VCaP (cell line): ENCODE data around the gene YTHDC1.

ENCODE experiments used
- H3K27ac ChIP-seq: fragments of 450-650 bp; 2 replicates; pipeline ENCODE4 v1.5.1; 2017
- CTCF ChIP-seq: fragments of 450-650 bp; conservative IDR thresholded peaks from 2 replicates; pipeline ENCODE4 v1.5.1; 2017; ENCODE audit warnings: mild to moderate bottlenecking, moderate library complexity

The YTHDC1 gene

GRCh38 chr4:68277627-68278026 is 72.3 kb downstream of the YTHDC1 start:
- no peak for TF ChIP-seq CTCF
- no peak overlapping the region for H3K27ac ChIP-seq

DNA sequence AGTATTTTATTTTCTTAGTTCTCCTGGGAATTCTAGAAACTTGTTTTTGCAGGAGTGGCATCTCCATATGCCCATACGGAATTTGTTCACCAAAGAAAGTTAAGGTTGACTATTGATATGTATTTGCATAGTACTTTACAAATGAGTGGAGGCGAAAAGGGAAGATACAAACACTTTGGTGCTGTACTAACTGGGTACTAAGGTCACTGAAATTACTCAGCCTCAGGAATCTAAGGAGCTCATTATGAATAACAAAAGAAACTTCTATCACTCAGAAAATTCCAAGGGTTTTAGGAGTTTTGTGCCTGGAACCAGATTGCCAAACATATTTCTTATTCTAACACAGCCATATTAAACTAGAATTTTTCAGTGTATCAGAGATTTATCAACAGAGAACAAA is 77.0 kb downstream of the YTHDC1 start:
- H3K27ac ChIP-seq, result no peak overlapping the region

GRCh38 chr4:68272380-68272779 is 77.5 kb downstream of the YTHDC1 start:
- no peak for TF ChIP-seq CTCF
- no peak overlapping the region for H3K27ac ChIP-seq

More for the DNA sequence above, 77.0 kb downstream of the YTHDC1 start:
- TF ChIP-seq CTCF, result no peak

- no peak overlapping the region for H3K27ac ChIP-seq
- TF ChIP-seq CTCF, result peak; percentile 94
Observed at GRCh38 chr4:68271851-68272357, 78.0 kb downstream of the YTHDC1 start.

GRCh38 chr4:68267433-68267944 is 82.4 kb downstream of the YTHDC1 start:
- no peak overlapping the region for H3K27ac ChIP-seq
- no peak for TF ChIP-seq CTCF

DNA sequence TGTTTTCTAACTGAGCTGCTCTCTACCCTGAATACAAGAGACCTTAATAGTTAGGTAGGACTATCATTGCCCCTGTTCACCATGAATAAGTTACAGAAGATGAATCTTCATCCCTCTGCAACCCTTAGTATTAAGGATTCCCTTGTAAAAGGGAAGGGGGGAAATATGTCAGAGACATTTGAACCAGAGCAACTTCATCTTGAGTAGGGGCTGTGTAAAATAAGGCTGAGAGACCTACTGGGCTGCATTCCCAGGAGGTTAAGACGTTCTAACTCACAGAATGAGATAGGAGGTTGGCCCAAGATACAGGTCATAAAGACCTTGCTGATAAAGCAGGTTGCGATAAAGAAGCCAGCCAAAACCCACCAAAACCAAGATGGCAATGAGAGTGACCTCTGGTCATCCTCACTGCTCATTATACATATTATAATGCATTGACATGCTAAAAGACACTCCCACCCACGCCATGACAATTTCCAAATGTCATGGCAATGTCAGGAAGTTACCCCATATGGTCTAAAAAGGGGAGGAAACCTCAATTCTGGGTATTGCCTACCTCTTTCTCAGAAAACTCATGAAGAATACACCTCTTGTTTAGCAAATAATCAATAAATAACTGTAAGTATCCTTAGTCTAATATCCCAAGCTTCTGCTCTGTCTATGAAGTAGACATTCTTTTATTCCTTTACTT is 84.9 kb downstream of the YTHDC1 start:
- TF ChIP-seq CTCF, result no peak
- no peak overlapping the region for H3K27ac ChIP-seq
